ENCODE data around the gene TNFRSF11A.
A peak's percentile ranks its signal among the peaks of the same experiment; 100 is the strongest.

Gene TNFRSF11A

DNA sequence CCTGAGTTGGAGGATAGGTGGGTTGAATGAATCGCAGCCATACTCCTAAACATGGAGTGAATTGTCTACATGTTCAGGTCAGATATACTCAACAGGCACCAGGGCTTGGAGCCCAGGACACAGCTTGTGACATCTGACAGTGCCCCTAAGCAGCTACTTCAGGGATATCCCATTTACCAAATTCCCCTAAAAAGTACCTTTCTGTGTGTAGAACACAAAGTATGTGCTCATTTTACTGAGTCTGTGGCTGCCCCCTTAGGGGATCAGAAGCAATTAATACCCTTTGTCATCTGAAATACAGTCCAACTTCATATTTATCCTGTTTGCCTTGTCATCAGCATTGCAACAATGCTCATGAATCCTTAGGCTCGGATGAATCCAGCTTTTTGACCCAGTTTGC is 20.8 kb downstream of the TNFRSF11A start:
- DNase-seq (ENCODE audit: low spot score) = no peak

DNA sequence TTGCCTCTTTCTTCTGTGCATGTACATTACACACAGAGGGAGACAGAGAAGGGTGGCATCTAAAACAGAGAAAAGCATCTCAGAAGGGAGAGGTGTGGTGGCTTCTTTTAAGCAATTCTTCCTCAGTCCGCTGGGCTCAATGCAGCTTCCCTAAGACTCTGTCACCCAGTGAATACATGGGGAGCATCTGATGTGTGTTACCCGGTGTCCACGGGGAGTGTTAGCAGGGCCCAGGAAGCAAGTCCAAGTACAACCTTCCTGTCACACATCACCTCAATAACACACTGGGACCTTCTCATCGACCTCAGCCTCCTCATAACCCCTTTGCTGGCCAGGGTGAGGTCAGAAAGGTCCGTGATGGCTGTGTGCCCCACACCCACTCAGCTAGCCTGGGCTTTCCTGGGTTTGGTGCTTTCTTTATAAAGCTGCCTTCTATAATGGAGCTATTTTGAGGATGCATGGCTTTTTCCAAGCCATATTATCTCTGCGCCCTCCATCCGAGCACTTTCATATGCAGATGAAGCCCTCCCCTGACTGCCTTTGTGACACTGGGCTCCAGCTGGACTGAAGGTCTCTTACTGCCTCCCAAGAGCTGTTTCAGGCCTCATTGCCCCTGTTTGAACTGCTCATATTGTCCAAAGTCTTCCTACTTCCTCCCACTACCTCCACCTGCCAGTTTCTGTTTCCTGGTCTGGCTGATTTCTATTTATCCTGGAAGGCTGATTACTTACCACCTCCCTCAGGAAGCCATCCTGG is 21.4 kb downstream of the TNFRSF11A start:
- no peak for DNase-seq (ENCODE audit: low spot score)

GRCh38 chr18:62347089-62347506 is 22.0 kb downstream of the TNFRSF11A start:
- DNase-seq (ENCODE audit: low spot score) = no peak

GRCh38 chr18:62348474-62348873 is 23.4 kb downstream of the TNFRSF11A start:
- DNase-seq (ENCODE audit: low spot score) = no peak

DNA sequence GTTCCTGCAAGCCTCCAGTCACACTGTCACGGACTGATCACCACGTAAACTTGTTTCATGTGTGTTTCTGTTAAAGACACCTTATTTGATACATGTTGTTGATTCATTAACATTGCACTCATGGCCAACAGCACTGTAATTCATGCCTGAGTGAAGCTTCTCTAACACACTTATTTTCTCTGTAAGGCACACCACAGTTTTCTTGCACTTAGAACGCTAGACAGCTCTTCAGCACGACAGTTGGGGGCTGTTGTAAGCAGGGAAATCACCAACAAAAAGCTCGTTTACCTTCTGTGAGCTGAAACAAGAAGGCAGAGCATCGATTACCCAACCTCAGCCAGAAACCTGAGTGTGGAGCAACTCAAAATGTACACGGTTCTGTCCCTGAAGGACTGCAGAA is 28.1 kb downstream of the TNFRSF11A start:
- DNase-seq (ENCODE audit: low spot score) = no peak

DNA sequence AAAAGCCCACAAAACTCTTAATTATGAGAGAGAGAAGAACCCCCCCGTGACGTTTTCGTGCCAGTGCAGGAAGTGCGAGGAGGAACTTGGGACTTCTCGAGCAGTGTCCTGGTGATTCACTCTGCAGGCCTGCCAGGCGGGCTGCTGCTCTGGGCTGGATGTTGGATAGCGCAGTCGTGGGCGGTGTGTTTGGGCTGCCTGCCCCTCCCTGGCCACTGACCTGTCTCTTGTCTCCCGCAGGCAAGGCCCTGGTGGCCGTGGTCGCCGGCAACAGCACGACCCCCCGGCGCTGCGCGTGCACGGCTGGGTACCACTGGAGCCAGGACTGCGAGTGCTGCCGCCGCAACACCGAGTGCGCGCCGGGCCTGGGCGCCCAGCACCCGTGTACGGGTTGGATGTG is 29.0 kb downstream of the TNFRSF11A start:
- no peak for DNase-seq (ENCODE audit: low spot score)

GRCh38 chr18:62357079-62357719 is 32.1 kb downstream of the TNFRSF11A start:
- no peak for DNase-seq (ENCODE audit: low spot score)

DNA sequence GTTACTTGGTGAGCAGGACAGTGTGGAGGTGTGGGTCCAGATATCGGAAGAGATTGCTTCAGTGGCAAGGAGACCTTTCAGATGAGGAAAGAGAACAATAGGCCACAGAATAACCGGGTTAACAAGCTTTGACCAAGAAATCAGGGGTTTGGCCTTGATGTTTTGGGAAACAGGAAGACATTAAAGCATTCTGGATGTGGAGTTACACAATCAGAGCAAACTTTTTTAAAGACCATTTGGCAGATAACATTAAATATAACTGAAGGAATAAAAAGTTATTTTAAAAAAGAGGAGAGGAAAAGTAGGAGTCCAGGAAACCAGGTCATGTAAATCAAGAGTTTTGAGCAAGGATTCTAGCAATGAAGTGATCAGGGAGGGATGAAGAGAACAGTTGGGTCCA is 35.7 kb downstream of the TNFRSF11A start:
- DNase-seq (ENCODE audit: low spot score) = no peak

DNA sequence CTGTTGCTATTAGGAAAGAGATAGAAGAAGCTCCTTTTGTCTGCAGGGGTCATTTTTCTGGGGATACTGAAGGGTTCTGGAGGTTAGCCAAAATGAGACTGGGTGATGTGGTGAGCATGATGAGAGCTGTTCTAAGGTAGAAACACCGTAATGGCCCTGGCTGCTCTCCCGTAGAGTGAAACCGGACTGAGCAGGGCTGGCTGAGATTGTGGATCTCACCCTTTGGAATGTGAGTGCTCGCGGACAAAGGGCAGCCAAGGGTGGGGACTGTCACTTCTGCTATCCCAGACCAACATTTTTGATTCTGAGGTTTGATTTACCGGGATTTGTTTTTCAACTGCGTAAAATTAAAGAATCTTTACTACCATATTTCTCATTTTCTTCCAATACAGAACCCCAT is 36.2 kb downstream of the TNFRSF11A start:
- DNase-seq (ENCODE audit: low spot score) = no peak

DNA sequence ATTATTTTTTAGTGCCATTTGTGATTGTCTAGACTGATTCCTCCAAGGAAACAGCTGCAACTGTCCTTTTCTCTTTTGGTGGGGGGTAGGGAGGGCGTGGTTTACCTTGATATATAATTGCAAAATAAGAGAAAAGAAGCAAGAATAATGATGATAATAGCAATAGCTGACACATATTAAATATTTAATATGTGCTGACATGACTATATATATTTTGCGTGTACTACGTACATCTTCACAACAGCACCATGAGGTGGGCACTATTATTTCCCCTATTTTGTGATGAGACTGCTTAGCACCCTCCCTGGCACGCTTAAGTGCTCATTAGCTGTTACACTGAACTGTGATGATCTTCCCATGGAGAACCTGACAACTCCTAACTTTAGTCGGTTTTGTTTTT is 39.4 kb downstream of the TNFRSF11A start:
- DNase-seq (ENCODE audit: low spot score) = no peak

DNA sequence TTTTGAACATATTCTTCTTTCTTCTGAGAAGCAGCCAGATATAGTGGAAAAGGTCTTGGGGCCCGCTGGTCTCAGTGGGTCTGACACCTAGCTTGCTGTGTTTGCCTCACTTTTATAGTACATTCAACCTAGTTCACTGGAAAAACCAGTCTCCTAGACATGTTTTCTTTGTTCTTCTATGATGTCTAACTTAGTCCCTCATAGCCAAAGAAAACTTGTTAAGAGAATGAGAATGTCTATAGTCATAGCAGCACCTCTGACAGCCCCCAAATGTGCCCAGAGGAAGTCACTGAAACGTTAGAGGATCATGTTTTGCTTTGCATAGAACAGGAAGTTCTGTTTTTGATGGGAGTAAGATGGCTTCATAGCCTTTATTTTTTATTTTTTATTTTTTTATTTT is 40.3 kb downstream of the TNFRSF11A start:
- DNase-seq (ENCODE audit: low spot score) = no peak

- DNase-seq (ENCODE audit: low spot score) = no peak
Observed at GRCh38 chr18:62366992-62367391, 41.9 kb downstream of the TNFRSF11A start.

DNA sequence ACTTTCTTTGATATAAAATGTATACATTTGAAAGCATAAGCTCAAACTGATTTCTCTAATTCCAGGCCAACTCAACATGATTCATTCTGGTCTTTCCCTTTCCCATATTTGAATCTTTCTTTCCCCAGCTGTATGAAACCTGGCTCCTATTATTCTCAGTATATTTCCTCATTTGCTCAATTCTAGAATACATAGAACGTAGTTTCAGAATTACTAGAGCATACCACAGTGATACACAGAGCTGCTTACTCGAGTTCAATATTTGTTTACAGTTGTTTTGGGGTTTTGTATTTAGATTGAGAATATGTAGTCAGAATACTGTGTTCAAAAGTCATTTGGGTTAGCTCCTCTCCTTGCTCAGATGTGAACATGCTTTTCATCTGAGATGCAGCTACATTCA is 43.0 kb downstream of the TNFRSF11A start:
- no peak for DNase-seq (ENCODE audit: low spot score)

DNA sequence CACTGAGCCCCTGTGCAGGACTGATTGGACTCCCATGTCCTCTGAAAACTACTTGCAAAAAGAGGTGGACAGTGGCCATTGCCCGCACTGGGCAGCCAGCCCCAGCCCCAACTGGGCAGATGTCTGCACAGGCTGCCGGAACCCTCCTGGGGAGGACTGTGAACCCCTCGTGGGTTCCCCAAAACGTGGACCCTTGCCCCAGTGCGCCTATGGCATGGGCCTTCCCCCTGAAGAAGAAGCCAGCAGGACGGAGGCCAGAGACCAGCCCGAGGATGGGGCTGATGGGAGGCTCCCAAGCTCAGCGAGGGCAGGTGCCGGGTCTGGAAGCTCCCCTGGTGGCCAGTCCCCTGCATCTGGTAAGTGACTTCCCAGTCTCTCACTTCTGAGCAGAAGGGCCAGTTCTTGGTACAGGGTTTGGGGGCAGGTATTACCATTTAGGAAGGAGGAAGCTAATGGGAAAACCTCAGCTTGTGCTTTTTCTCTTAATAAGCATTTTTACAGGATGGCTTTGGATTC is 44.1 kb downstream of the TNFRSF11A start:
- DNase-seq (ENCODE audit: low spot score) = no peak

DNA sequence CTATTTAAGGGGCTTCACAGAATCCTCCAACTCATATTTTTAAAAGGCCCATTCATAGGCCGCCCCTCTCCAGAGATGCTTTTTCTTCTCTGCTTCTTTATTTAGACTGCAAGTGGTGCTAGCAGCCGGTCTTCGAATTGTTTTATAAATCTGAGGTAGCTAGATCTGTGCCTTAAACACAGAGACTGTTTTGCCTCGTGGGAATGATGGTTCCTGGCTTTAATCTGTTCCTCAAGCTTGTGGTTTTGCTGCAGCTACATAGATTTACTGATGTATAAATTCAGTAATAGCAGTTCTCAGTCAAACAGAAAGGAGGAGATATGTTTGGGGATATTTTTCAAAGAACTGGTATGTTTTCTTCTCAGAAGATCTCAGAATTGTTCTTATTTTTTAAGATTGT is 45.3 kb downstream of the TNFRSF11A start:
- DNase-seq (ENCODE audit: low spot score) = no peak

GRCh38 chr18:62371436-62371835 is 46.3 kb downstream of the TNFRSF11A start:
- no peak for DNase-seq (ENCODE audit: low spot score)

- DNase-seq (ENCODE audit: low spot score) = peak; percentile 46
Observed at GRCh38 chr18:62372156-62372555, 47.0 kb downstream of the TNFRSF11A start.

GRCh38 chr18:62372882-62373281 is 47.8 kb downstream of the TNFRSF11A start:
- DNase-seq (ENCODE audit: low spot score) = no peak

GRCh38 chr18:62374410-62374965 is 49.4 kb downstream of the TNFRSF11A start:
- DNase-seq (ENCODE audit: low spot score) = no peak

- no peak for DNase-seq (ENCODE audit: low spot score)
Observed at GRCh38 chr18:62377131-62377807, 52.2 kb downstream of the TNFRSF11A start.

GRCh38 chr18:62379051-62379450 is 53.9 kb downstream of the TNFRSF11A start:
- DNase-seq (ENCODE audit: low spot score) = no peak

DNA sequence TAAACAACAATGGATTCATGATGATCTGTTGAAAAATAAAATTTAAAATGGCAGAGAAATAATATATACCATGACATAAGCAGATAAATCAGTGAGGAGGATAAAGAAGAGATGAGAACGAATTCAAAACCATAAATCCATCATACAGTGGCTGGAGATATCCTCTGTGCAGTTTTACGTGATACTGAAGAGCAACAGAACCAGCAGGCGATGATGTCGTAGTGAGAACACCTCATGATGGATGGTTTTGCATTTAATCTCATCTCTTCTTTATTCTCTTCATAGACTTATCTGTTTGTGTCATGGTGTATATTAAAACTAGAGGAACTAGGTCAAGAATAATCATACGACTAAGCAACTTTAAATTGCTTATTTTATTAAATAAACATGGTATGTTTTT is 56.3 kb downstream of the TNFRSF11A start:
- no peak for DNase-seq (ENCODE audit: low spot score)

- DNase-seq (ENCODE audit: low spot score) = no peak
Observed at GRCh38 chr18:62384068-62384467, 59.0 kb downstream of the TNFRSF11A start.

Measured in NAMALWA (cell line).